NT2/D1 (cell line): Measurements from ENCODE around the gene EFCAB6.

Experiments
- SUZ12 ChIP-seq: IDR thresholded peaks from 2 replicates; pipeline ENCODE4 v1.6.1; 2011; ENCODE audit not compliant: insufficient read length, insufficient read depth; ENCODE audit errors: extremely low read depth
- ZNF274 ChIP-seq: IDR thresholded peaks from 2 replicates; pipeline ENCODE4 v1.6.1; 2011; ENCODE audit warnings: mild to moderate bottlenecking, low read depth, low read length

- no peak for TF ChIP-seq ZNF274
- no peak for TF ChIP-seq SUZ12
Measured at GRCh38 chr22:43737150-43737828, 74.8 kb downstream of the EFCAB6 start.
